ENCODE results near the gene DERA.

- TF ChIP-seq CTCF (conservative IDR thresholded peaks at IDR 0.05 in 1 of 2, IDR thresholded peaks at IDR 0.05 in 1 of 2; ENCODE audit: low read depth in 1 of 2, low read length in 2 of 2) (no peak), EZH2 (IDR thresholded peaks at IDR 0.05; ENCODE audit: low read length, missing control alignments) (no peak)
These were observed 14.3 kb upstream of the DERA start for GRCh38 chr12:15896867-15897266.

Measured in fibroblast of lung (primary cell).